BLaER1 treated with 17β-estradiol and CSF1 and Interleukin-3, amounts not matched to agents 10 nM and 100 nM (cell line): ENCODE results near the gene PLA2G4D.

Experiments used
- H3K27ac ChIP-seq, 11 experiments: shearing (Covaris generic); formaldehyde crosslinking; 2 replicates each; pipeline ENCODE4 v1.8.1; 2022
- H3K27me3 ChIP-seq, 11 experiments: shearing (Covaris generic); formaldehyde crosslinking; 2 replicates each; pipeline ENCODE4 v1.8.1; 2022
- H3K36me3 ChIP-seq, 11 experiments: shearing (Covaris generic); formaldehyde crosslinking; 2 replicates each; pipeline ENCODE4 v1.8.1; 2022
- H3K4me1 ChIP-seq, 10 experiments: shearing (Covaris generic); formaldehyde crosslinking; 2 replicates each; pipeline ENCODE4 v1.8.1; 2022
- H3K4me2 ChIP-seq, 11 experiments: shearing (Covaris generic); formaldehyde crosslinking; 2 replicates each; pipeline ENCODE4 v1.8.1; 2022
- H3K4me3 ChIP-seq, 10 experiments: shearing (Covaris generic); formaldehyde crosslinking; 2 replicates each; pipeline ENCODE4 v1.8.1; 2022
- H3K9ac ChIP-seq, 11 experiments: shearing (Covaris generic); formaldehyde crosslinking; 2 replicates each; pipeline ENCODE4 v1.8.1; 2022
- H3K9me3 ChIP-seq, 11 experiments: shearing (Covaris generic); formaldehyde crosslinking; replicated peaks in 1 of 11; 2 replicates each; pipeline ENCODE4 v1.8.1; 2022
- H4K20me1 ChIP-seq, 11 experiments: shearing (Covaris generic); formaldehyde crosslinking; 2 replicates each; pipeline ENCODE4 v1.8.1; 2022
- Cebpa-rat ChIP-seq, 11 experiments: shearing (Covaris generic); IDR thresholded peaks; 2 replicates each; pipeline ENCODE4 v1.8.1; 2022

Gene PLA2G4D

DNA sequence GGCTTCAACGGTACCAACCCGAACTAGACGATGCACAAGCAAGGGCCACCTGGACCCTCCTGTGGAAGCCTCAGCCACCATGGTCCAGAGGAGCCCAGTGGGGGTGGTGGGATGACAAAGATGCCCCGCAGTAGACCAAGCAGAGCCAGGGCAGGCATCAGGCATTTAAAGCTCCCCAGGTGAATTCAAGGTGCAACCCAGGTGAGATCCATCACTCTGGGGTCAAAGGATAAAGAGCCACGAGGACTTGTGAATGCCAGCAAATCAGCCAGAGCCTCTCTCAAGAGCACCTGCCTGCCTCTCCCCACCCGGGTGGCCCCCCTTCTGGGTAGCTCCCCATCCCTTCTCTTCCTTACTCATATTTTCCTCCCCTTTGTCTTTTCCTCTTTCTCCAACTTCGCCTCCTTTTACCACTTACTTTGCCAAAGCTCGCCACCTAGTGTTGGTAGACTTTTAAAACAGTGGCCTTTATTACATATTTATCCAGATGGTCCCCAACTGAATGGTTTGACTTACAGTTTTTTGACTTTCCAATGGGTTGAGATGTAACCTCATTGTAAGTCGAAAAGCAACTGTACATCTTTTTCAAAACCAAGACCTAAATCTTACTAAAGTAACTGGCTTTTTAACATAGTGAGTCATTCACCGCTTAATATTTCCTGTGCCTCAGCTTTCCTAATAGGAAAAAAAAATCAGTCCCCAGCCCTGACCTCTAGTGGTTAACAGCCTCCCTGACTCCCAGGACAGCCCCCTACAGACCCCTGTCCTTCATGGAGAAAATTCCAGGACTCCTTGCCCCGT, 43.3 kb upstream of the PLA2G4D start:
- H3K4me1 ChIP-seq, result no peaks in the 10 kb centered on the region
- H3K27ac ChIP-seq, result no peak overlapping the region
- H3K9me3 ChIP-seq, result no peaks in the 10 kb centered on the region
- TF ChIP-seq Cebpa-rat (IDR thresholded peaks at IDR 0.05), result no peak
- H3K9ac ChIP-seq, result no peak overlapping the region
- H3K27me3 ChIP-seq, result no peaks in the 10 kb centered on the region
- no peak overlapping the region for H3K4me2 ChIP-seq
- no peaks in the 10 kb centered on the region for H3K36me3 ChIP-seq
- H3K4me3 ChIP-seq, result no peak overlapping the region
- 0 out of 22 replicates have a peak, but pooled peaks cover 0 to 6% (median 0%) of the 10 kb centered on the region in 11 experiments for H4K20me1 ChIP-seq

- no peak for TF ChIP-seq Cebpa-rat (IDR thresholded peaks at IDR 0.05)
- no peaks in the 10 kb centered on the region for H3K9me3 ChIP-seq
Measured at GRCh38 chr15:42136513-42136912, 42.2 kb upstream of the PLA2G4D start.

DNA sequence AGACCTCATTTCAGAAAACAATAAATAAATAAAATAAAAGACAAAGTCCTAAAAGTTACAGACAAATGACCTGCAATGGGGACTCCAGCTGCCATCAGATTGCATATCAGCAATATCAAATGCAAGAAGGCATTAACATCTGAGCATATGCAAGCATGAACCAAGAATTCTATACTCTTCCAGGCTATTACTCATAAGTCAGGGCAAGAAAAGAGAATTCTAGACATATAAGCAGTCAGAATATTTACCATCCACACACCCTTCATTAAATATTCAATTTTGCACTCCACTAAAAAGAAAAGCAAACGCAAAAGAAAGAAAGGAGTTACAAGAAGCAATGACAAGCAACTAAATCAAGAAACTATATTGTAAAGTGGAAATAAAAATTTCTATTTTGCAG, 41.0 kb upstream of the PLA2G4D start:
- TF ChIP-seq Cebpa-rat (IDR thresholded peaks at IDR 0.05), result no peak
- no peak overlapping the region for H3K4me2 ChIP-seq
- no peak overlapping the region for H3K4me3 ChIP-seq
- no peaks in the 10 kb centered on the region for H3K9me3 ChIP-seq
- no peak overlapping the region for H3K9ac ChIP-seq
- H3K27ac ChIP-seq, result no peak overlapping the region
- no peaks in the 10 kb centered on the region for H4K20me1 ChIP-seq
- H3K36me3 ChIP-seq, result no peaks in the 10 kb centered on the region
- H3K27me3 ChIP-seq, result no peaks in the 10 kb centered on the region
- H3K4me1 ChIP-seq, result peaks cover under 1 to 13% (median 10%) of the 10 kb centered on the region in 10 experiments; a peak in 18 of 20 replicates

More at GRCh38 chr15:42136513-42136912, 42.2 kb upstream of the PLA2G4D start:
- Histone ChIP-seq H3K4me1 (0 out of 20 replicates have a peak, but pooled peaks cover 0 to under 1% (median 0%) of the 10 kb centered on the region in 10 experiments), H3K27me3 (no peaks in the 10 kb centered on the region), H4K20me1 (0 out of 22 replicates have a peak, but pooled peaks cover 0 to 6% (median 0%) of the 10 kb centered on the region in 11 experiments), H3K4me2 (no peak overlapping the region), H3K4me3 (no peak overlapping the region), H3K9ac (no peak overlapping the region), H3K36me3 (no peaks in the 10 kb centered on the region), H3K27ac (no peak overlapping the region)

GRCh38 chr15:42134617-42135245, 40.4 kb upstream of the PLA2G4D start:
- Histone ChIP-seq H3K36me3 (no peaks in the 10 kb centered on the region), H3K4me1 (peaks cover 7 to 19% (median 16%) of the 10 kb centered on the region in 10 experiments; a peak in 19 of 20 replicates), H3K27ac (no peak overlapping the region), H3K27me3 (no peaks in the 10 kb centered on the region), H4K20me1 (no peaks in the 10 kb centered on the region), H3K9ac (no peak overlapping the region; a peak in 1 of 22 replicates), H3K4me2 (no peak overlapping the region), H3K4me3 (no peak overlapping the region), H3K9me3 (no peaks in the 10 kb centered on the region)
- no peak for TF ChIP-seq Cebpa-rat (IDR thresholded peaks at IDR 0.05)

DNA sequence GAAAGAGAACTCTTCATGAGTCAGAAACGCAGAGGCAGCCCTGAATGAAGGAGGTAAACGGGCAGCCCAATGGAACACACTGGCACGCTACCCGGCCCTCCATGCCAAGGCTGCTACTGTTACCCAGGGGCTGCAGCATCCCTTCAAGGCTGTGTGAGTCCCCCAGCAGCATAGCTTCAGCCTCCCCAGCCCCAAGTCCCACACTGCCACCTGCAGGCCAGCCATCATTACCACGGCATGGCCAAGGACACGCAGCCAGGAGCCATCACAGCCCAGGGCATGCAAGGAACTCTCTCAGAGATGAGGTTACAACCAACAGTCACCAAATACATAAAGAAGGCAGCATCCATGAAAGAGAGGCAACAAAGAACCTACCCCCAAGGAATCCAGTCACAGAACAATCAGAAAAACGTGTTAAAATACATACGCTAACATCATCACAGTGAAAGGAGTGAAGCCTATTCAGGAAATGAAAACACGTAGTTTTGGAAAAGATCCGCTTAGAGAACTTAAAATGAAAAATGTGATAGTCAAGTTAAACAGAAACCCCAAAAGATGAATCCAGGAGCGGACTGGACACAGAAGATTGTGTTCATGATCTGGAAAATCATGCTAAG, 39.6 kb upstream of the PLA2G4D start:
- H3K4me3 ChIP-seq, result no peak overlapping the region
- H3K9me3 ChIP-seq, result no peaks in the 10 kb centered on the region
- peaks cover 8 to 22% (median 20%) of the 10 kb centered on the region in 10 experiments; a peak in 19 of 20 replicates for H3K4me1 ChIP-seq
- TF ChIP-seq Cebpa-rat (IDR thresholded peaks at IDR 0.05), result no peak
- no peak overlapping the region for H3K4me2 ChIP-seq
- no peaks in the 10 kb centered on the region for H3K36me3 ChIP-seq
- no peak overlapping the region for H3K9ac ChIP-seq
- H3K27ac ChIP-seq, result no peak overlapping the region
- H3K27me3 ChIP-seq, result no peaks in the 10 kb centered on the region
- H4K20me1 ChIP-seq, result no peaks in the 10 kb centered on the region

DNA sequence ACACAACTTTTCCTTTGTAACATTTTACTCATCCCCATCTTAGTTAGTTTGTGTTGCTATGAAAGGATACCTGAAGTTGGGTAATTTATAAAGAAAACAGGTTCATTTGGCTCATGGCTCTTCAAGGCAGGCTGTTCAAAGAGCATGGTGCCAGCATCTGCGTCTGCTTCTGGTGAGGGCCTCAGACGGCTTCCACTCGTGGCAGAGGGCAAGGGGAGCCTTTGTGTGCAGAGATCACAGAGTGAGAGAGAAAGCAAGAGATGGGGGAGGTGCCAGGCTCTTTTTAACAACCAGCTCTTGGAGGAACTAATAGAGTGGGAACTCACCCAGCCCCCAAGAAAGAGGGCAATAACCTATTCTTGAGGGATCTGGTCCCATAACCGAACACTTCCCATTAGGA, 39.0 kb upstream of the PLA2G4D start:
- no peak overlapping the region for H3K27ac ChIP-seq
- TF ChIP-seq Cebpa-rat (IDR thresholded peaks at IDR 0.05), result no peak
- H3K9ac ChIP-seq, result no peak overlapping the region

DNA sequence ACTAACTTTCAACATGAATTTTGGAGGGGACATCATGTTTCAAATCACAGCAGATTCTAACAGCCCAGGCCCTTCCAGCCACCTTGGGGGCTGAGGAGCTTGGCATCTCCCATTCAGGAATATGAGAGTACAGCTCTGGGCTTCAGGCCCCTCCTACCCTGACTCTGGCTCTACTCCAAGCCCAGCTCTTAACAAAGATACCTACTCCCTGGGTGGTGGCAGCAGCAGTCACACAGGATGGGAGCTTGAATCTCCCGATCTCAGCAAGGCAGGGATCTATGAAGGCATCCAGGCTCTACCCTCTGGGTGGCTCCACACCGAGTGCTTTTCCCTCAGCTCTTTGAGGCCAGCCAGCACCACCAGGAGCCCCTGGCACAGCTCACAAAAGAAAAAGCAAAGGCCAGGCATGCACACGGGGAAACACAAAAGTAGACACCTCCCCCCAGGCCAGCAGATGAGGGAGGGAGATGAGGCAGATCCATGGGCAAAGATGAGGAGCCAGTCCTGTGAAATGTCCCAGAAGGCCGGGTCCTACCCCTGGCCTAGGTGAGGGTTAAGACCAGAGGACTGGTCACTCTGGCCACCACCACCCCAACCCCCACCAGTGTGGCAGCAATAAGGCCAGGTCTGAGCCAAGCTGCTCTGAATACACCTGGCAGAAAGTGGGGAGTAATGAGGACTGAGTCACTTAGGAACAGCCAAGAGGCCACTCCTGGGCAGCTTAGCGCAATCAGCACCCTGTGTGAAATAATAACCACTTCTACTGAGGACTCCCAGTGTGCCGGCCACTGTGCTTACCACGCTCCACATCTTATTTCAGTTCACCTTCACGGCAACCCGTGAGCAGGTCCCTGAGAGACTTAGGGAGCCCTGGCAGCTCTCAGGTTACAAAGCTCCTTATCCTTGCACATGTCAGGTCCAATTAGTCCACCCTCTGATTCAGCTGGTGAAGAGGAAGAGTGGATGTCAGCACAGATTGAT, 37.8 kb upstream of the PLA2G4D start:
- Histone ChIP-seq H4K20me1 (no peaks in the 10 kb centered on the region), H3K4me2 (no peak overlapping the region), H3K27ac (no peak overlapping the region), H3K4me1 (peaks cover 8 to 28% (median 24%) of the 10 kb centered on the region in 10 experiments; a peak in 19 of 20 replicates), H3K36me3 (no peaks in the 10 kb centered on the region), H3K9ac (no peak overlapping the region), H3K27me3 (no peaks in the 10 kb centered on the region), H3K9me3 (no peaks in the 10 kb centered on the region), H3K4me3 (no peak overlapping the region)
- no peak for TF ChIP-seq Cebpa-rat (IDR thresholded peaks at IDR 0.05)

More for the DNA sequence above, 39.0 kb upstream of the PLA2G4D start:
- no peaks in the 10 kb centered on the region for H3K9me3 ChIP-seq
- H3K27me3 ChIP-seq, result no peaks in the 10 kb centered on the region
- no peak overlapping the region; a peak in 1 of 22 replicates for H3K4me2 ChIP-seq
- no peak overlapping the region for H3K4me3 ChIP-seq
- H3K36me3 ChIP-seq, result no peaks in the 10 kb centered on the region
- H4K20me1 ChIP-seq, result no peaks in the 10 kb centered on the region
- H3K4me1 ChIP-seq, result peaks cover 8 to 22% (median 20%) of the 10 kb centered on the region in 10 experiments; a peak in 19 of 20 replicates

DNA sequence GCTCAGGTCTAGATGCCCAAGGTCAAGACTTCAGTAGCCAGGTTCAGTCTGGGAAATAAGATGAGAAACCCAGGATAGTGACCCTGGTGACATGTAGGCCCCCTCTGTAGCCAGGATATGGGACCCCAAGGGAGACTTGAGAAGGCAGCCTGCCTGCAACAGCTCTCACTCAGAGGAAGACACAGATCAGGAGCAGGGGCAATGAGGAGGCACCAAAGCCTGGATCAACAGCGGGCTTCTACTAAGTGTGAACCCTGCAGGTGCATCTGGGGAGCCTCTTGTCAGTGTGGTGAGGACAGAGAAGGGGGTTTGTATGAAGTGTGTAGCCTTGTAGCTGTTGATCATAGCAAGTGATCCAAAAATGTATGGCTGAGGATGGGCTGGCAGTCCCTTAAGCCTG, 36.6 kb upstream of the PLA2G4D start:
- H3K27me3 ChIP-seq, result no peaks in the 10 kb centered on the region
- H3K4me2 ChIP-seq, result peak overlapping the region in 9 of 11 experiments; percentile 33 to 79 (median 68); a peak in 19 of 22 replicates
- no peaks in the 10 kb centered on the region for H4K20me1 ChIP-seq
- H3K4me3 ChIP-seq, result no peak overlapping the region
- H3K27ac ChIP-seq, result no peak overlapping the region
- TF ChIP-seq Cebpa-rat (IDR thresholded peaks at IDR 0.05), result no peak
- H3K9ac ChIP-seq, result no peak overlapping the region
- H3K9me3 ChIP-seq, result no peaks in the 10 kb centered on the region
- H3K4me1 ChIP-seq, result peaks cover 8 to 28% (median 24%) of the 10 kb centered on the region in 10 experiments; a peak in 19 of 20 replicates
- H3K36me3 ChIP-seq, result no peaks in the 10 kb centered on the region
